ENCODE results near the gene MVD.

The MVD gene

GRCh38 chr16:88697116-88697830 lies 34.4 kb upstream of the MVD start:
- DNase-seq (ENCODE audit: low spot score), result no peak

GRCh38 chr16:88696441-88696840 lies 33.5 kb upstream of the MVD start:
- no peak for DNase-seq (ENCODE audit: low spot score)

- no peak for DNase-seq (ENCODE audit: low spot score)
These were observed 32.9 kb upstream of the MVD start for GRCh38 chr16:88695753-88696152.

GRCh38 chr16:88695218-88695617 lies 32.3 kb upstream of the MVD start:
- DNase-seq (ENCODE audit: low spot score), result no peak

GRCh38 chr16:88694221-88695087 lies 31.6 kb upstream of the MVD start:
- no peak for DNase-seq (ENCODE audit: low spot score)

- no peak for DNase-seq (ENCODE audit: low spot score)
These were observed 30.7 kb upstream of the MVD start for GRCh38 chr16:88693420-88694177.

GRCh38 chr16:88692861-88693260 lies 30.0 kb upstream of the MVD start:
- no peak for DNase-seq (ENCODE audit: low spot score)

- no peak for DNase-seq (ENCODE audit: low spot score)
These were observed 29.2 kb upstream of the MVD start for GRCh38 chr16:88691924-88692560.

- no peak for DNase-seq (ENCODE audit: low spot score)
These were observed 28.4 kb upstream of the MVD start for GRCh38 chr16:88691129-88691813.

GRCh38 chr16:88690341-88691128 lies 27.6 kb upstream of the MVD start:
- DNase-seq (ENCODE audit: low spot score), result no peak

- DNase-seq (ENCODE audit: low spot score), result peak; percentile 67
These were observed 25.3 kb upstream of the MVD start for GRCh38 chr16:88688013-88688778.

GRCh38 chr16:88687676-88688012 lies 24.8 kb upstream of the MVD start:
- no peak for DNase-seq (ENCODE audit: low spot score)

- no peak for DNase-seq (ENCODE audit: low spot score)
These were observed 24.3 kb upstream of the MVD start for GRCh38 chr16:88687254-88687576.

GRCh38 chr16:88686439-88687253 lies 23.8 kb upstream of the MVD start, which contains the start of gene SNAI3:
Gene SNAI3, minus strand, starts transcription at chr16:88686507. Its CDS starts 101 bp downstream, at chr16:88686406.
- DNase-seq (ENCODE audit: low spot score), result peak; percentile 99

- no peak for DNase-seq (ENCODE audit: low spot score)
These were observed 23.2 kb upstream of the MVD start for GRCh38 chr16:88686062-88686438.

GRCh38 chr16:88685156-88686061 lies 22.5 kb upstream of the MVD start:
- peak; percentile 87 for DNase-seq (ENCODE audit: low spot score)

- DNase-seq (ENCODE audit: low spot score), result no peak
These were observed 21.8 kb upstream of the MVD start for GRCh38 chr16:88684569-88685155.

Data from HuH-7 (cell line).